ENCODE data around the gene SLC6A12. TPM values are rescaled to one million over a fixed set of nuclear protein-coding genes. Genes with fewer than 3 reads are reported as not detected.

SLC6A12 gene
- total and polyA plus RNA-seq, 4 experiments from 2014 or later, result 0.33 to 0.49 TPM; not detected in 2

DNA sequence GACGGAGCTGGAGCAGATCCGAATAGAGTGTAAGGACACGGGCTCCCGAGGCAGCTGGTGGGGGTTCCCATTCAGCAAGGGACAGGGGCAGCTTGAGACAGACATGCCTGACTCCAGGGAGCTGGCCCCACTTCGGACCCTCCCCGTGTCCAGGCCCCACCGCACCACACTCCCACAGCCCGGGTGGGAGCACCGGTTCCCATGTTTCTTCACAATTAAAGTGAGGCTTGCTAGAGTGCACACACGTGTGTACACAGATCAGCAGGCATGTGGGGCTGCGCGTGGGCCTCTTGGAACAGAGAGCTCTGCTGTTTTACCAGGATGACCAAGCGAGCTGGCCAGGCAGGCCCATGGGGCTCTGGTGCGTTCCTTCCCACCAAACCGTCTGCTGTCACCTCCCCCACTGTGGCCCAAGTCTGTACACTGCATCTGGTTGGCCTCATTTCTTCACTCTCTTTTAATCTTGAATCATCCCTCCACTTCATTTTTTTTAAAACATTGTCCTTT lies 48.0 kb downstream of the SLC6A12 start:
- Mint-ChIP-seq H3K27ac (no peak overlapping the region), H3K4me3 (no peak overlapping the region), H3K9me3 (no peaks in the 10 kb centered on the region), H3K27me3 (peaks cover 0 to 12% of the 10 kb centered on the region in 2 donors), H3K36me3 (no peaks in the 10 kb centered on the region), H3K4me1 (peaks cover 0 to 16% (median 5%) of the 10 kb centered on the region in 4 donors)
- intact Hi-C loops (cut with micrococcal nuclease), result no loop called here
- Histone ChIP-seq H3K27ac (ENCODE audit: low read depth, low read length) (no peak overlapping the region), H3K27me3 (ENCODE audit: insufficient read depth, low read length) (no peaks in the 10 kb centered on the region), H3K36me3 (ENCODE audit: insufficient read depth, low read length) (no peaks in the 10 kb centered on the region), H3K9me3 (ENCODE audit: control insufficient read depth in 1 of 2, low read length in 2 of 2) (no peaks in the 10 kb centered on the region), H3K4me1 (ENCODE audit: insufficient read depth, low read length) (no peaks in the 10 kb centered on the region), H3K4me3 (ENCODE audit: low read length in 2 of 2) (no peak overlapping the region)
- no peak for DNase-seq
- ChIA-PET POLR2A (ENCODE audit: partially characterized antibody) (no interaction called here), CTCF (ENCODE audit: partially characterized antibody) (no interaction called here)

DNA sequence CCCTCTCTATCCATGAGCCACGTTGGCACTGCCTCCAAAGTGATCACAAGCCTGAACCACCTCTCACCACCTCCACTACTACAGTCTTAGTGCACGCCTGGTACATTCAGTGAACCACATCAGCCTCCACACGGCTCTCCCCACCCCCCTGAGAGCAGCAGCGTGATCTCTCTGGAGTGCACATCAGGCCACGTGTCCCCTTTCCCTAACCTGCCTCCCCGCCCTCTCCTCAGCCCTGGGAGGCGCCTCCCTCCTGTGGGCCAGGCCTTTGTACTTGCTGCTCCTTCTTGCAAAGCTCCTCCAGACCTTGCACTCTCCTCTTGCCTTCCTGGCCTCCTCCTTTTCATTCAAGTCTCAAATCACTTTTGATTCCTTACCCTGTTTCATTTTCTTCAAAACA lies 49.8 kb downstream of the SLC6A12 start:
- Mint-ChIP-seq H3K4me3 (no peak overlapping the region), H3K27ac (no peak overlapping the region), H3K36me3 (no peaks in the 10 kb centered on the region), H3K4me1 (peaks cover 0 to 10% (median 3%) of the 10 kb centered on the region in 4 donors), H3K9me3 (no peaks in the 10 kb centered on the region), H3K27me3 (peaks cover 0 to 9% of the 10 kb centered on the region in 2 donors)
- H3K4me1 ChIP-seq (ENCODE audit: insufficient read depth, low read length), result no peaks in the 10 kb centered on the region
- H3K36me3 ChIP-seq (ENCODE audit: insufficient read depth, low read length), result no peaks in the 10 kb centered on the region
- no peak overlapping the region for H3K4me3 ChIP-seq (ENCODE audit: low read length in 2 of 2)
- no peak overlapping the region for H3K27ac ChIP-seq (ENCODE audit: low read depth, low read length)
- ChIA-PET POLR2A (ENCODE audit: partially characterized antibody) (no interaction called here), CTCF (ENCODE audit: partially characterized antibody) (no interaction called here)
- no peaks in the 10 kb centered on the region for H3K9me3 ChIP-seq (ENCODE audit: control insufficient read depth in 1 of 2, low read length in 2 of 2)
- intact Hi-C loops (cut with micrococcal nuclease), result no loop called here
- no peak for DNase-seq
- H3K27me3 ChIP-seq (ENCODE audit: insufficient read depth, low read length), result no peaks in the 10 kb centered on the region

DNA sequence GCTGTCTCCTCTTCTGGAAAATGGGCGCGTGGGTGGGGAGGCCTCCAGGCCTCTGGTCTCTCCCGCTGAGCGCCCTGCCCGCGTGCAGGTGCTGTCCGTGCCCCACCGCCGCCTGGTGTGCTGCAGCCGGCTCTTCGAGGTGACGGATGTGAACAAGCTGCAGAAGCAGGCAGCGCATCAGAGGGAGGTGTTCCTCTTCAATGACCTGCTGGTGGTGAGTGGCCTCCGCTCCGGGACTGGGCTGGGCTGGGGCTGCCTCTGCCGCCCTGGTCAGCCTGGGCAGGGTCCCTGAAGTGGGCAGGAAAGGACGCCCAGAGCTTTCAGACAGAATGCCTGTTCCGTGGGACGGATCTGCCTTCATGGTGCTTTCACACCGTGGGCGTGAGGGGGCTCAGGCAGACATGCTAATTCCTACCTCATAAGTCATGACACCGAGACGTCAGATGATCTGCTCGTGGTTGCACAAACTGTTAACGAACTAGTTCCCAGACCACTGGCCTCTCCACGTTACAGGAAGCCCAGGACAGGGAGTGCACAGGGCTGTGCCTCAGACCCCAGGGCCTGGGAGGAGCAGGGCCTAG lies 50.5 kb downstream of the SLC6A12 start:
- Histone ChIP-seq H3K9me3 (ENCODE audit: control insufficient read depth in 1 of 2, low read length in 2 of 2) (no peaks in the 10 kb centered on the region), H3K36me3 (ENCODE audit: insufficient read depth, low read length) (no peaks in the 10 kb centered on the region), H3K4me3 (ENCODE audit: low read length in 2 of 2) (no peak overlapping the region), H3K27me3 (ENCODE audit: insufficient read depth, low read length) (no peaks in the 10 kb centered on the region), H3K4me1 (ENCODE audit: insufficient read depth, low read length) (no peaks in the 10 kb centered on the region), H3K27ac (ENCODE audit: low read depth, low read length) (no peak overlapping the region)
- CTCF ChIA-PET (ENCODE audit: partially characterized antibody), result no interaction called here
- POLR2A ChIA-PET (ENCODE audit: partially characterized antibody), result no interaction called here
- H3K27ac Mint-ChIP-seq, result no peak overlapping the region
- no peaks in the 10 kb centered on the region for H3K36me3 Mint-ChIP-seq
- no peak for DNase-seq
- no peaks in the 10 kb centered on the region for H3K9me3 Mint-ChIP-seq
- intact Hi-C loops (cut with micrococcal nuclease), result no loop called here
- H3K27me3 Mint-ChIP-seq, result peaks cover 0 to 6% of the 10 kb centered on the region in 2 donors
- peaks cover 0 to 4% (median under 1%) of the 10 kb centered on the region in 4 donors for H3K4me1 Mint-ChIP-seq
- H3K4me3 Mint-ChIP-seq, result no peak overlapping the region

DNA sequence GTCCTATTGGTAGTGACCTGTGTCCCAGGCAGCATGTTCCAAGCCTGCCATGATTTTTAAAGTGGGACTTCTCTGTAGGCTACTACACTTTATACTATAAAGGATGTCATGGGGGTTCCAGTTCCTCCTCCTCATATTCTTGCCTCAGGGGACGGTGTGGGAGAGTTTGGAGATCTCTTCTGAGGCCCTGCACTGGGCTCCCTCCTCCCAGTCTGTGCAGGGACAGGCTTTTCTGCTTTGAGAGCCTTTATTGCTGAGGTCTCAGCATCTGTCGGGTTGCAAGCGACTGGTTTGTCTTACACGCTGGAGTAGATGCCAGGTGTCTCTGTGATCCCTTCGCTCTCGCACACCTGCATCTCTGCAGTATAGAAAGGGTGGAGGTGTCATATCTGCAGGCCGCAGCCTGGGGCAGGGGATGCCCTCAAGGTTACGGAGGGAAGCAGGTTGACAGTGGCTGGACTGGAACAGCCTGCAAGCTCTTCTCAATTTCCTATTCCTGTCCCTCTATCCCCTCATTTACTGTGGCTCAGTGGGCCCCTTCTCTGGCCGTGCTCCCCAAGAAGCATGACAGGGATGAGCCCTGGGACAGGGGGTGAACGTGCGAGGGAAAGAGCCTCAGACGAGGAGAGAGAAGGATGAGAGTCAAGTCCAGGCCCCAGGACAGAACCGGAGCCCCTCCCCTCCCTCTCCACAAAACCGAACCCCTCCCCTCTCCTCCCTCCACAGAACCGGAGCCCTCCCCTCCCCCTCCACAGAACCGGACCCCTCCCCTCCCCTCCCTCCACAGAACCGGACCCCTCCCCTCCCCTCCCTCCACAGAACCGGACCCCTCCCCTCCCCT lies 51.3 kb downstream of the SLC6A12 start:
- no peak overlapping the region for H3K4me3 ChIP-seq (ENCODE audit: low read length in 2 of 2)
- ChIA-PET POLR2A (ENCODE audit: partially characterized antibody) (no interaction called here), CTCF (ENCODE audit: partially characterized antibody) (no interaction called here)
- H3K36me3 ChIP-seq (ENCODE audit: insufficient read depth, low read length), result no peaks in the 10 kb centered on the region
- no peaks in the 10 kb centered on the region for H3K9me3 ChIP-seq (ENCODE audit: control insufficient read depth in 1 of 2, low read length in 2 of 2)
- Mint-ChIP-seq H3K9me3 (no peaks in the 10 kb centered on the region), H3K36me3 (no peaks in the 10 kb centered on the region), H3K27me3 (peaks cover 0 to 5% of the 10 kb centered on the region in 2 donors), H3K4me1 (peaks cover 0 to 2% (median 0%) of the 10 kb centered on the region in 4 donors), H3K27ac (no peak overlapping the region), H3K4me3 (no peak overlapping the region)
- no peak for DNase-seq
- intact Hi-C loops (cut with micrococcal nuclease), result no loop called here
- H3K27me3 ChIP-seq (ENCODE audit: insufficient read depth, low read length), result no peaks in the 10 kb centered on the region
- H3K27ac ChIP-seq (ENCODE audit: low read depth, low read length), result no peak overlapping the region
- no peaks in the 10 kb centered on the region for H3K4me1 ChIP-seq (ENCODE audit: insufficient read depth, low read length)

- H3K9me3 Mint-ChIP-seq, result no peaks in the 10 kb centered on the region
Measured at GRCh38 chr12:161823-162222, 52.1 kb downstream of the SLC6A12 start.

DNA sequence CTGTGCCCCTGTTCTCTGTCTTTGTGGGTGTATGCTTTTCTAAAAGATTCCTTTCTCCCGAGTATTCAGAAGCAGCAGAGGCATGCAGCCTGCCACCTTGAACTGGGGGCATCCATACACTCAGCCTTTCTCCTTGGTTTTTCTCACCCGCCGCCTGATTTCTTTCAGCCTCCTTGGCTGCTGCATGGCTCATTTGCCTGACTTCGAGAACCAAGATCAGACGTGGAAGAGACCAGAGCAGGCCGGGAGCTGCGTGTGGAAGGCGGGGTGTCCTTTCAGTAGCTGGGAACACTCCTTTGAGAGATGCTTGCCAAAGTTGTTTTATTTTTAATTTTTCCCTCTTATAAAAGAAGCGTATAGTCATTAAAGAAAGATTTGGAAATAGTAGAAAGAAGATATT lies 53.1 kb downstream of the SLC6A12 start:
- ChIA-PET CTCF (ENCODE audit: partially characterized antibody) (no interaction called here), POLR2A (ENCODE audit: partially characterized antibody) (no interaction called here)
- Mint-ChIP-seq H3K36me3 (no peaks in the 10 kb centered on the region), H3K4me1 (peaks cover 0 to 2% (median 0%) of the 10 kb centered on the region in 4 donors), H3K27me3 (peaks cover 0 to 2% of the 10 kb centered on the region in 2 donors), H3K4me3 (no peak overlapping the region), H3K9me3 (no peaks in the 10 kb centered on the region), H3K27ac (peak overlapping the region in 1 of 7 donors; percentile 30)
- Histone ChIP-seq H3K27ac (ENCODE audit: low read depth, low read length) (no peak overlapping the region), H3K36me3 (ENCODE audit: insufficient read depth, low read length) (no peaks in the 10 kb centered on the region), H3K9me3 (ENCODE audit: control insufficient read depth in 1 of 2, low read length in 2 of 2) (no peaks in the 10 kb centered on the region), H3K27me3 (ENCODE audit: insufficient read depth, low read length) (no peaks in the 10 kb centered on the region), H3K4me1 (ENCODE audit: insufficient read depth, low read length) (no peaks in the 10 kb centered on the region), H3K4me3 (ENCODE audit: low read length in 2 of 2) (no peak overlapping the region)
- intact Hi-C loops (cut with micrococcal nuclease), result no loop called here
- DNase-seq, result no peak

More at GRCh38 chr12:161823-162222, 52.1 kb downstream of the SLC6A12 start:
- Histone ChIP-seq H3K4me1 (ENCODE audit: insufficient read depth, low read length) (no peaks in the 10 kb centered on the region), H3K4me3 (ENCODE audit: low read length in 2 of 2) (no peak overlapping the region), H3K9me3 (ENCODE audit: control insufficient read depth in 1 of 2, low read length in 2 of 2) (no peaks in the 10 kb centered on the region), H3K27me3 (ENCODE audit: insufficient read depth, low read length) (no peaks in the 10 kb centered on the region), H3K27ac (ENCODE audit: low read depth, low read length) (no peak overlapping the region), H3K36me3 (ENCODE audit: insufficient read depth, low read length) (no peaks in the 10 kb centered on the region)
- intact Hi-C loops (cut with micrococcal nuclease), result no loop called here
- ChIA-PET POLR2A (ENCODE audit: partially characterized antibody) (no interaction called here), CTCF (ENCODE audit: partially characterized antibody) (no interaction called here)
- no peak for DNase-seq
- Mint-ChIP-seq H3K27me3 (peaks cover 0 to 2% of the 10 kb centered on the region in 2 donors), H3K27ac (peak overlapping the region in 1 of 7 donors; percentile 48), H3K4me1 (peaks cover 0 to 2% (median 0%) of the 10 kb centered on the region in 4 donors), H3K4me3 (no peak overlapping the region), H3K36me3 (no peaks in the 10 kb centered on the region)

GRCh38 chr12:159156-159782 lies 54.7 kb downstream of the SLC6A12 start:
- Histone ChIP-seq H3K36me3 (ENCODE audit: insufficient read depth, low read length) (no peaks in the 10 kb centered on the region), H3K9me3 (ENCODE audit: control insufficient read depth in 1 of 2, low read length in 2 of 2) (no peaks in the 10 kb centered on the region), H3K27ac (ENCODE audit: low read depth, low read length) (no peak overlapping the region), H3K4me3 (ENCODE audit: low read length in 2 of 2) (no peak overlapping the region), H3K27me3 (ENCODE audit: insufficient read depth, low read length) (no peaks in the 10 kb centered on the region), H3K4me1 (ENCODE audit: insufficient read depth, low read length) (no peaks in the 10 kb centered on the region)
- H3K36me3 Mint-ChIP-seq, result no peaks in the 10 kb centered on the region
- H3K4me3 Mint-ChIP-seq, result no peak overlapping the region
- ChIA-PET POLR2A (ENCODE audit: partially characterized antibody) (no interaction called here), CTCF (ENCODE audit: partially characterized antibody) (no interaction called here)
- H3K27ac Mint-ChIP-seq, result no peak overlapping the region
- peaks cover 0 to 2% of the 10 kb centered on the region in 2 donors for H3K27me3 Mint-ChIP-seq
- DNase-seq, result no peak
- no peaks in the 10 kb centered on the region for H3K9me3 Mint-ChIP-seq
- intact Hi-C loops (cut with micrococcal nuclease), result no loop called here
- peaks cover 0 to 2% (median 0%) of the 10 kb centered on the region in 4 donors for H3K4me1 Mint-ChIP-seq

Measured in CD4-positive, alpha-beta memory T cell (primary cell).